Measurements from ENCODE around the gene SLC39A11. TPM values are rescaled to one million over a fixed set of nuclear protein-coding genes. Genes with fewer than 3 reads are reported as not detected.

The SLC39A11 gene
- total RNA-seq, 1 donor from 2014 or later, result 21.5 TPM

DNA sequence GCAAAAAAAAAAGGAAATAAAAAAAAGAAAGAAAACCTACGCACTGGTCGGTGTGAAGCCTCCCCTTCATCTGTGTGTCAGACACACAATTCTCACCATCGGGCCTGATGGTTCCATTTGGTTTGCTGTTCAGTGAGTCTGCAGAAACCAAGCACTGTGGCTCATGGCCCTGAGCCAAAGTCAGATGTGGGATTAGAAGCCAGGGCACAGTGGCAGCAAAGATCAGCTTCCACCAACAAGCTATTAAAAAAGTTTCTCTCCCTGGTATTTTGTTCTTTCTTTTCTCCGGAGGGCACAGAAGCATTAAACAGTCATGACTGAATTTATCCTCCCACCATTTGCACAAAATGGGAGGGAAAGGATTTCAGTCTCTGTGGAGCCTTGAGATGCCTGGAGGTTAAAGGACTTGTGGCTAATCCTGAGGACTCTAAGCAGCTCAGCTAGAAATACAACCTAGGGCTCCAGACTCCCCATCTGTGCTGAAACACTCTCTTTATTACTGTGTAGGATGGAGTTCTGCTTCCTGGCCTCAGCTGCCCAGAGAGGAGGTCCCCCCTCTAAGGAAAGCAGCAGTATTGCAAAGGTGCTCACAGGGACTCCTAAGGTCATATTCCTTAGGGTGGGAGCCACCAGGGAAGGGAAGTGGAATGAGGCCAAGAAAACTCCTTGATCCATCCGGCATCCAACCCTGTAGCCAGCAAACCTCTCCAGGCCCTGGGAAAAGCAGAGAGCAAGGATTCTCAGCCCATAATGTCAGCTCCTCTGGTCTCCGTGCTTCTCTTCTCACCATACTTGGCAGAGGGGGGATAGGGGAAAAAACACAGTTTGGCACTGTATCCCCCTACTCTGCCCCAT, 28.2 kb downstream of the SLC39A11 start:
- TF ChIP-seq, protein P1, sequence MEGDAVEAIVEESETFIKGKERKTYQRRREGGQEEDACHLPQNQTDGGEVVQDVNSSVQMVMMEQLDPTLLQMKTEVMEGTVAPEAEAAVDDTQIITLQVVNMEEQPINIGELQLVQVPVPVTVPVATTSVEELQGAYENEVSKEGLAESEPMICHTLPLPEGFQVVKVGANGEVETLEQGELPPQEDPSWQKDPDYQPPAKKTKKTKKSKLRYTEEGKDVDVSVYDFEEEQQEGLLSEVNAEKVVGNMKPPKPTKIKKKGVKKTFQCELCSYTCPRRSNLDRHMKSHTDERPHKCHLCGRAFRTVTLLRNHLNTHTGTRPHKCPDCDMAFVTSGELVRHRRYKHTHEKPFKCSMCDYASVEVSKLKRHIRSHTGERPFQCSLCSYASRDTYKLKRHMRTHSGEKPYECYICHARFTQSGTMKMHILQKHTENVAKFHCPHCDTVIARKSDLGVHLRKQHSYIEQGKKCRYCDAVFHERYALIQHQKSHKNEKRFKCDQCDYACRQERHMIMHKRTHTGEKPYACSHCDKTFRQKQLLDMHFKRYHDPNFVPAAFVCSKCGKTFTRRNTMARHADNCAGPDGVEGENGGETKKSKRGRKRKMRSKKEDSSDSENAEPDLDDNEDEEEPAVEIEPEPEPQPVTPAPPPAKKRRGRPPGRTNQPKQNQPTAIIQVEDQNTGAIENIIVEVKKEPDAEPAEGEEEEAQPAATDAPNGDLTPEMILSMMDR (IDR thresholded peaks at IDR 0.05; ENCODE audit: insufficient read depth, low read depth, low read length), result no peak
- no peak for TF ChIP-seq EZH2 (IDR thresholded peaks at IDR 0.05; ENCODE audit: insufficient read depth, low read length)
- FAIRE-seq (no peak), DNase-seq (ENCODE audit: low read depth) (no peak)
- Histone ChIP-seq H3K27me3 (ENCODE audit: insufficient read depth, low read length) (no peaks in the 10 kb centered on the region), H3K79me2 (ENCODE audit: insufficient read depth, low read length) (no peaks in the 10 kb centered on the region), H3K4me1 (ENCODE audit: insufficient read depth, low read length) (peaks cover 23% of the 10 kb centered on the region), H3K4me2 (ENCODE audit: low read length) (no peak overlapping the region), H2AFZ (ENCODE audit: low read depth, low read length) (no peak overlapping the region), H3K36me3 (ENCODE audit: insufficient read depth, low read length) (no peaks in the 10 kb centered on the region), H3K9me3 (ENCODE audit: insufficient read depth, low read depth, low read length) (no peaks in the 10 kb centered on the region), H3K27ac (ENCODE audit: low read depth, low read length) (no peak overlapping the region), H3K4me3 (ENCODE audit: insufficient read depth, low read depth, low read length) (no peak overlapping the region), H4K20me1 (ENCODE audit: insufficient read depth, low read length) (no peaks in the 10 kb centered on the region), H3K9ac (ENCODE audit: low read length) (no peak overlapping the region)
- Mint-ChIP-seq H3K4me1 (ENCODE audit: low read depth, unreplicated experiment) (peaks cover 20% of the 10 kb centered on the region), H3K36me3 (ENCODE audit: low read depth, unreplicated experiment) (peaks cover 4% of the 10 kb centered on the region), H3K27me3 (ENCODE audit: low read depth, unreplicated experiment) (no peaks in the 10 kb centered on the region), H3K9me3 (ENCODE audit: unreplicated experiment) (peaks cover 2% of the 10 kb centered on the region), H3K27ac (ENCODE audit: unreplicated experiment) (no peak overlapping the region), H3K4me3 (ENCODE audit: unreplicated experiment) (no peak overlapping the region)

DNA sequence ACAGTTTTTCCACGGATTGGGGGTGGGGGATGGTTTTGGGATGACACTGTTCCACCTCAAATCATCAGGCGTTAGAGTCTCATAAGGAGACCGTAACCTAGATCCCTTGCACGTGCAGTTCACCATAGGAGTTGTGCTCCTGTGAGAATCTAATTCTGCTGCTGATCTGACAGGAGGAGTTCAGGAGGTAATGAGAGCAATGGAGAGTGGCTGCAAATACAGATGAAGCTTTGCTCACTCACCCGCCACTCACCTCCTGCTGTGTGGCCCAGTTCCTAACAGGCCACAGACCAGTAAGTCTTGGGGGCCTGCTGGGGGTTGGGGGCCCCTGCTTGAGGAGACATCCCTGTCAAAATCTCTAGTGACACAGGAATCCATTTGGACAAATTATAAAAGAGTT, 29.8 kb downstream of the SLC39A11 start:
- Mint-ChIP-seq H3K27ac (ENCODE audit: unreplicated experiment) (no peak overlapping the region), H3K27me3 (ENCODE audit: low read depth, unreplicated experiment) (no peaks in the 10 kb centered on the region)
- FAIRE-seq, result no peak

More for the DNA sequence above, 29.8 kb downstream of the SLC39A11 start:
- Histone ChIP-seq H3K4me3 (ENCODE audit: insufficient read depth, low read depth, low read length) (no peak overlapping the region), H4K20me1 (ENCODE audit: insufficient read depth, low read length) (no peaks in the 10 kb centered on the region), H3K9me3 (ENCODE audit: insufficient read depth, low read depth, low read length) (no peaks in the 10 kb centered on the region), H3K27me3 (ENCODE audit: insufficient read depth, low read length) (no peaks in the 10 kb centered on the region), H3K36me3 (ENCODE audit: insufficient read depth, low read length) (no peaks in the 10 kb centered on the region), H2AFZ (ENCODE audit: low read depth, low read length) (no peak overlapping the region), H3K4me2 (ENCODE audit: low read length) (no peak overlapping the region), H3K9ac (ENCODE audit: low read length) (no peak overlapping the region), H3K79me2 (ENCODE audit: insufficient read depth, low read length) (no peaks in the 10 kb centered on the region), H3K27ac (ENCODE audit: low read depth, low read length) (no peak overlapping the region), H3K4me1 (ENCODE audit: insufficient read depth, low read length) (peaks cover 15% of the 10 kb centered on the region)
- DNase-seq (ENCODE audit: low read depth), result no peak
- Mint-ChIP-seq H3K4me3 (ENCODE audit: unreplicated experiment) (no peak overlapping the region), H3K9me3 (ENCODE audit: unreplicated experiment) (peaks cover 2% of the 10 kb centered on the region), H3K4me1 (ENCODE audit: low read depth, unreplicated experiment) (peaks cover 8% of the 10 kb centered on the region), H3K36me3 (ENCODE audit: low read depth, unreplicated experiment) (peaks cover 4% of the 10 kb centered on the region)
- TF ChIP-seq, protein P1 (IDR thresholded peaks at IDR 0.05; ENCODE audit: insufficient read depth, low read depth, low read length), result no peak
- no peak for TF ChIP-seq EZH2 (IDR thresholded peaks at IDR 0.05; ENCODE audit: insufficient read depth, low read length)

Data from astrocyte (in vitro differentiated cells and primary cell).